Stimulated activated CD8-positive, alpha-beta memory T cell treated with anti-CD3 and anti-CD28 coated beads, Interleukin-7, amount 100 ng/mL, for 48 hours (primary cell): ENCODE data around the gene FRAT2.
"Not testable (repeated sequence)": the region's sequence is repeated elsewhere in the genome, so short reads cannot be mapped to it uniquely, and the experiment has no call there.

Experiments
- DNase-seq, 2 donors: peaks; one replicate each; pipeline ENCODE4 v3.0.0-alpha.2; 2020; ENCODE audit warnings: low read depth in 1 of 2; ENCODE audit errors: extremely low read depth in 1 of 2

The FRAT2 gene

GRCh38 chr10:97356918-97357317, 22.4 kb upstream of the FRAT2 start:
- no peak for DNase-seq

- DNase-seq, result no peak
Observed at GRCh38 chr10:97356318-97356914, 21.9 kb upstream of the FRAT2 start.

GRCh38 chr10:97355571-97355975, 21.0 kb upstream of the FRAT2 start:
- DNase-seq, result no peak

GRCh38 chr10:97353945-97354344, 19.4 kb upstream of the FRAT2 start:
- DNase-seq, result no peak

GRCh38 chr10:97349752-97350513, 15.4 kb upstream of the FRAT2 start:
- DNase-seq, result no peak

- no peak for DNase-seq
Observed at GRCh38 chr10:97347317-97347716, 12.8 kb upstream of the FRAT2 start.

- not testable (repeated sequence) for DNase-seq
Observed at GRCh38 chr10:97343664-97344063, 9.1 kb upstream of the FRAT2 start.

- no peak for DNase-seq
Observed at GRCh38 chr10:97341416-97341815, 6.9 kb upstream of the FRAT2 start.

GRCh38 chr10:97338041-97338440, 3.5 kb upstream of the FRAT2 start:
- DNase-seq, result no peak

GRCh38 chr10:97336942-97337831, 2.7 kb upstream of the FRAT2 start:
- no peak for DNase-seq

GRCh38 chr10:97336446-97336845, 1.9 kb upstream of the FRAT2 start:
- DNase-seq, result no peak

- DNase-seq, result no peak
Observed at GRCh38 chr10:97336006-97336405, 1.5 kb upstream of the FRAT2 start.

GRCh38 chr10:97335188-97335619, 675 bp upstream of the FRAT2 start:
- no peak for DNase-seq

- peak in 1 of 2 donors; percentile 27 for DNase-seq
Observed at GRCh38 chr10:97333601-97334369, 744 bp downstream of the FRAT2 start.

GRCh38 chr10:97333351-97333600, 1.3 kb downstream of the FRAT2 start:
- no peak for DNase-seq

- DNase-seq, result no peak
Observed at GRCh38 chr10:97332591-97333350, 1.8 kb downstream of the FRAT2 start.

GRCh38 chr10:97331153-97331703, 3.3 kb downstream of the FRAT2 start:
- DNase-seq, result no peak

- DNase-seq, result no peak
Observed at GRCh38 chr10:97329766-97330165, 4.8 kb downstream of the FRAT2 start.

GRCh38 chr10:97328646-97329453, 5.7 kb downstream of the FRAT2 start:
- no peak for DNase-seq
